TTC549 (cell line): ENCODE measurements around the gene UBD.

ENCODE experiments used
- FAIRE-seq: peaks from 2 replicates; lab custom pipeline; 2012; peaks lifted over from hg19 to GRCh38; lab: Jason Lieb, UNC

Gene UBD

DNA sequence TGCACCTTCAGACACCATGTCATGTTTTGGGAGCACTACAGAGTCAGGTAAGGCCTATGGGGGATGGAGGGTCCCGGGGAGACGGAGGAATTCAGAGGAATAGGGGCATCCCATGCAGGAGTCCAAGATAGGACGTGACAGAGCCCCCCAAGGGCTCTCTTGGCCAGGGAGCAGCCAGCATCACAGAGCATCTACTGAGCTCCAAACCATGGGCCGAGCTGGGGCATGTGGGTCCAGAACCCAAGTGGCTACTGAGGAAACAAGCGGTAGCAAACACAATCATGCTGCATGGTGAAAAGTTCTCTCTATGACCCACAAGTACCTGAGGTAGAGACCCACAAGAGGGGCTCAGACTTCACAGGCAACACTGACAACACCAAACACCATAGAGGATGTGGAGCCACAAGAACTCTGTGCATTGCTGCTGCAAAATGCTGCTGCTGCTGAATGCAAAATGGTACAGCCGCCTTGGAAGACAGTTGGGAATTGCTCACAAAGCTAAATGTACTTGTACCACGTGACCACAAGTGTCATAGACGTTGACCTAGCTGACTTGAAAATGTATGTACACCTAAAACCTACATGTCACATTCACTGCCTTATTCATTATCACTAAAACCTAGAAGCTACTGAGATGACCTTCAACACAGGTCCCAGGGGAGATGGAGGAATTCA, 38.4 kb downstream of the UBD start:
- no peak for FAIRE-seq

GRCh38 chr6:29520232-29520631, 39.3 kb downstream of the UBD start:
- FAIRE-seq: no peak

- no peak for FAIRE-seq
These were observed 40.1 kb downstream of the UBD start for GRCh38 chr6:29519291-29520010.

GRCh38 chr6:29517728-29518440, 41.6 kb downstream of the UBD start:
- FAIRE-seq: no peak

DNA sequence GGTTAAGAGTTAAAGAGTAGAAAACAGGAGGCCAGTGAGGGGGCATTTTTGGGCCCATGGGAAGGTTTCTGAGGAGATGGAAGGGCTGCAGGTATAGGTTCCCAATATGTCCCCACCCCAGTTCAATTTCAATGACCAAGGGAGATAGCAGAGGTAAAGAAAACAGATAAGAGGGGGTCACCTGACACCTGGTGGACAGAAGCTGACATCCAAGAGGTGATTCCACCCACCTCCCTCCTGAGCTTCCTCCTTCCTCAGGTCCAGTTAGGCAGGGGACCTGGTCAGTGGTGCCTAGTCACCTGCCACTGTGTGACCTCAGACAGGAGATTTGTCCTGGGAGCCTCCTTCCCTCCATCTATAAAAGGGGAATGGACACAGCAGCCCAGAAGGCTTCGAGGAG, 42.3 kb downstream of the UBD start:
- FAIRE-seq: no peak

DNA sequence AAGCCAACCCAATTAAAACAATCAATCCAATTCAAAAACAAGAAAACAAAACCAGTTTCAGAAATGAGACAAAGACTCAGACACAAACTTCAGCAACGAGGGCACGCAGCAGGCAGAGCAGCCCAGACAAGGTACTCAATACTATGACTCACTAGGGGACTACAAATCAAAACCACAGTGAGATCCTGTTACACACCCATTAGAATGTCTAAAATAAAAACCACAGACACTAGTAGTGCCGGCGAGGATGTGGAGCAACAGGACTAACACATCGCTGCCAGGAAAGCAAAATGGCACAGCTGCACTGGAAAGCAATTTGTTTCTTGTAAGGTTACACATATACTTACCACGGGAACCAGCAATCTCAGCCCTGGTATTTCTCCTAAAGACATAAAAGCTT, 43.4 kb downstream of the UBD start:
- FAIRE-seq: no peak

DNA sequence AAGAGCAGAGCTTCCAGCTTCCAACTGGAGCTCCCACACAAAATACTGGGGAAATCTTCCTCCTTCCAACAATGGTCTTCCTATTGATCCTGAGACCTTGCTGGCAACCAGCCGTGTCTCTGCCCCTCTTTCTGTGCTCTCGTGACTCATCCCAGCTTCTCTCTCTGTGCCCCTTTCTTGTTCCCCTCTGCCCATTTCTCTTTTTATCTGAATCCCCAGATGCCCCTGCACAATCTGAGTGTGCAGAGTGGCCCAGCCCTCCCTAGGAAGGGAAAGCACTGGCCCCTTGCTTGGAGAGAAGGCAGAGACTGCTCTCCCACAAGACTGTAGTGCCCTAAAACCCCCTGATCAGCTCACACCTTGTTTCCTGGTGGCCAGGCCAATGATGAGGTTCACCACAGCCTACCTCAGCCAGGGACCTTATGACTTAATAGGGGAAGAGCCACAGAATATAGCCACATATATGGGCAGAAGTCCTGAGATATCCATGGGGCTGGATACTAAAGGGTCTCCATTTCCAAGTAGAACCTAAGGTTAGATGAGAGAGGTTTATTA, 48.7 kb downstream of the UBD start:
- FAIRE-seq: no peak

GRCh38 chr6:29510202-29510601, 49.3 kb downstream of the UBD start:
- FAIRE-seq: no peak

DNA sequence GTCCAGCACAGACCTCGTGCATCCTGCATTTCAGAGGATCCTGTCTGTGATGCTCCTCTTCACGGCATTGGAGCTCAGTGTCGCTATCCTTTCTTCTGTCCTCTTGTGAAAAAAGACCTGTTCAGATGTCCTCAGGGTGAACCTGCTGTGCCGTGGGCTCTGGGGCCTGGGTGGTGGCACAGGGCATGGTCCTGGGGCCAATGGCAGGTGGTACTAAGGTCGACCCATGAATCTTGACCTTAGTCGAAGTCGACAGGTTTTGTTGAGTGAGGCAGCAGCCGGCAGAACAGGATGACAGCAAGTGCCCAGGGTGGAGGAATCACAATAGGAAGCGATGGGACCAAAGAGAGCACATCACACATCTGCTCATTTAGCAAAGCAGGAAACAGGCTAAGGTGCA, 49.8 kb downstream of the UBD start:
- no peak for FAIRE-seq

GRCh38 chr6:29509239-29509638, 50.3 kb downstream of the UBD start:
- FAIRE-seq: no peak

GRCh38 chr6:29507319-29507718, 52.2 kb downstream of the UBD start:
- FAIRE-seq: no peak

DNA sequence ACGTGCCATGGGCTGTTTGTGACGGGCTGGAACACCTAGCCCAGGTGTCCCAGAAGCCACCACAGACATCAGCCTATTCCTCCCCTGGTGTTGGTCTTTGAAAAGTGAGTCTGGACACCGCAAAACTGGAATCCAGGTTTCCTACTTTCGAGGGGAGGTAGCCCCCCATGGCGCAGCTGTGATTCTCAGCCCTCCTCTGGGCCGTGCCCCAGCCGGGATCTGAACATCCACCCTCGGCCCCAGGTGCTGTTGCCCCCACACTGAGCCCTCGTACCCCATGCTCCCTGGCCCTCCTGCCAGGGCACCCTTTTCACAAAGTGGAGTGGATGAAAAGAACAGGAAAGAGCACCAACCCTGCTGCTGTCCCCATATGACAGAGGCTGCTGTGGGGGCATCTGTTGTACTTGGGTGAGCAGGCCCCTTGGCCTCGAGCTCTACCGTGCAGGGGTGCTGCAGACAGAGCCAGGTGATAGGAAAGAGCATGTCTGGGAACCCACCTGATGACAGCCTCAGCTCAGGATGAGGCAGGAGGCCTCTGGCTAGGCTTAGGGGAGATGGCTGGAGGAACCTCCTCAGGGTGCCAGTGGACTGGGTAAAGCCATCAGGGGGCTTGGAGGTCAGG, 53.0 kb downstream of the UBD start:
- FAIRE-seq: no peak

DNA sequence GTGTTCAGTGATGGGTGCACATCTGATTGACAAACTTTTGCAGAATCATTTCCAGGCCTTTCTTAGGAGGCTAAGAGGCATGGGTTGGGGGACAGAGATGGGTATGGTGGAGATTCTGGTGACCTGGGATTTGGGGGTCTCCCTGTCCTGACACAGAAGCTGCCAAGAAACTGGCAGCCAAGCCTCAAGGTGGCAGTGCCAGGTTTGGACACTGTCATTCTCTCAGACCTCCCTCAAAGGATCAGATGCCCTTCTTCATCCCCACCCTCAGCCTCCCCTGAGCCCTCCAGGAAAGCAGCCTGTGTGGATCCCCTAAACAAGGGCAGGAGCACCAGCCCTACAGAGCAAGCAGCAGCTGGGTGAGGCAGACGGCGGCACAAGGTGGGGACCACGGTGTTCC, 53.7 kb downstream of the UBD start:
- FAIRE-seq: no peak
